HG03025 (cell line): ENCODE measurements around the gene THADA.

Experiments used
- ATAC-seq: cut with Tn5 transposase; IDR thresholded peaks from one replicate; pipeline ENCODE4 v1.9.1; 2021; ENCODE audit warnings: mild to moderate bottlenecking, moderate library complexity; ENCODE audit not compliant: unreplicated experiment, low FRiP score

The THADA gene

DNA sequence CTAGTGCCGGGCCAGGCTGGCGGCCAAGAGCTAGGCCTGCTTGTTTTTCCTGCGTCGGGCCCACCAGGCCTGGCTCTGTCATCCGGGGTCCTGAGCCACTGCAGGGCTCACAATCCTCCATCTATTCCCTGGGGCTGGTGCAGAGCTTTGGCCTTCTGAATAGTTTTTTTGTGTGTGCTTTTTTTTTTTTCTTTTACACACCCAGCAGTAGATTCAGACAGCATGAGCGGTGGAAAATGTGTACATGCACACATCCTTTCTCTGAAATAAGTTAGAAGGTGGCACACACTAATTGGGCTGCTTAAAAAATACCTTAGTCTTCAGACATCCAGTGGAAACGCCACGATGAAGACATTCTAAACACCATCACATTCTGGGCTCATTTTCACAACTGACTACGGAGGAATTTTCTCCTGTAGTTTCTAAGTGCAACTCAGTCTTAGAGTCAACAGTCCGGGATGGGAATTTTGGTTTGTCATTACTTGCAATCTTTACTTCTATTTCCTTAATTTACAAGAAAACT, 375.5 kb downstream of the THADA start:
- ATAC-seq = no peak

DNA sequence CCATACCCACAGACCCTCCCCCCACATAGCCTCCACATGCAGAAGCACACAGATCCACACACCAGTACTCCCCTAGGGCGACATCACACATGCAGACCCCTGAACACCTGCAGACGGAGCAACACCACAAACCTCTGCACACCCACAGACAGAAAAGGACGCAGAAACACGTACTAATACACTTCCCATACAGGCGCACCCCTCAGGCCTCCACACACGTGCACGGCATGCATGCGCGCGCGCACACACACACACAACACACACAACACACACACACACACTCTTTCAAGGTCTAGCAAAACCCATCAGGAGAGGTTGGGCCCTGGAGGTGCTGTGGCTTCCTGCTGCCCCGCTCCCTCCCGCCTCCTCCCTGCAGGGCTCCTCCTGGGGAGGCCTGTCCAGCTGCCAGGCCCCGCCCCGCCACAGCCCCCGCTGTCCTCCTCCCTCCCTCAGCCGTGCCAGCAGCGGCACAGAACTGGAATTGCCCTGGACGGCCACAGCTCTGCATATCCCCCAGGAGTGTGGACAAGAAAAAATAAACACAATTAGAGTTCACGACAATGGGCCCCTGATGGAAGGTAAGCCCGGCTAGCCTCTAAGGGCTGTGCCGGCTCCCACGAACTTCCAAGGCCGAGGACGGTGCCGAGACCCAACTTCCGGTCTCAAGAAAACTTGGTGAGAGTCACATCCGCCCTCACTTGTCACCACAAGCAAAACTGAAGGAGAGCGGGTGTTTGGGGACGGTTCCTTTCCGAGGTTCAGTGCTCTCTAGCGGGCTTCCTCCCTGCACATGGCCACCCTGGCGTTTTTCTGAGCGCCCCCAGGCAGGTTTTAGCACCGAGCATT, 376.2 kb downstream of the THADA start:
- ATAC-seq = peak; percentile 46

- ATAC-seq = peak; percentile 37
Observed at GRCh38 chr2:43218702-43219382, 377.0 kb downstream of the THADA start.

GRCh38 chr2:43218155-43218701, 377.6 kb downstream of the THADA start:
- ATAC-seq = peak; percentile 7

DNA sequence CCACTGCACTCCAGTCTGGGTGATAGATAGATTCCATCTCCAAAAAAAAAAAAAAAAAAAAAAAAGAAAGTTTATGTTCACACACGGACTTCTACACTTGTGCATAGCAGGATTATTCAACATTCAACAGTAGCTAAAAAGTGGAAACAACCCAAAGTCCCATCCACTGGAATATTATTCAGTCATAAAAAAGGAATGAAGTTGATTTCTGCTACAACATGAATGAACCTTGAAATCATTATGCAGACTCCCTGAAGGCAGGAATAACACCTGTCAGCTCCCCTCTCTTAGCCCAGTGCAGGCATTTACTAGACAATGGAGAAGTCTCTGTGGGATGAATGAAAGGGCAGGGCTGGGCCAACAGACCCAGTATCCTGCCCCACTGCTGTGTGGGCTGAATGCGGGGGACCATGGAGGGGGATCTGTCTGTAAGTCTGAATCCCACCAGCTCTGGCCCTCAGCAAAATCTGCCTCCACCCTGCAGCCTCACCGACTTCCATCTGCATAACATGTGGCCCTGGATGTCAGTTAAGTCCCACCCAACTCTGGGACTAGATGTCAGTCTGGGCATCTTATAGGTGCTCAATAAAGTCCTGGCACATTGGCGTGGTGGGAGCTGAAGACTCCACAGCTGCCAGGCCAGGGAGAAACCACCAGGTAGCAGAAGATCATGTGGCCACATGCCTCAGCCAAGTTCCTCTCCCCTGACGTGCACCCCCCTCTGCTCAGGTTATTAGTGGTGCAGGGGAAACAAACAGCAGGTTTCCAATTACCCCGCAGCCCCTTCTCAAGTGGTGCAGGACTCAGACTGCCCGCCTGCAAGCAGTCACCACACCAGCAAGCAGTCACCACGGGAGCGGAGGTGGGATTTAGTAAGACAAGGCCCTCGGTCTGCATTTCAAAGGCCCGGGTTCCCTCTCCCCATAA, 378.3 kb downstream of the THADA start:
- no peak for ATAC-seq

DNA sequence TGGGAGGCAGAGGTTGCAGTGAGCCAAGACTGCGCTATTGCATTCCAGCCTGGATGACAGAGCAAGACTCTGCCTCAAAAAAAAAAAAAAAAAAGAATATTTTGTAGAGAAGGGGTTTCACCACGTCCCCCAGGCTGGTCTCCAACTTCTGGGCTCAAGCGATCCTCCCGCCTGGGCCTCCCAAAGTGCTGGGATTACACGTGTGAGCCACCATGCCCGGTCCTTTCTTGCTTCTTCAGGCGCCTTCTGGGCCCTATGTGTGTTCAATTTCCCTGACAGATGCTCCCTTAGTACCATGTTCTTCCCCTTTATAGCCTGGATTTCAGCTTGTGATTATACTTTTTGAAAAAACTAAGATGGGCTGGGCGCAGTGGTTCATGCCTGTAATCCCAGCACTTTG, 379.2 kb downstream of the THADA start:
- ATAC-seq = no peak

- no peak for ATAC-seq
Observed at GRCh38 chr2:43215673-43216255, 380.1 kb downstream of the THADA start.

- ATAC-seq = no peak
Observed at GRCh38 chr2:43214253-43214652, 381.6 kb downstream of the THADA start.

DNA sequence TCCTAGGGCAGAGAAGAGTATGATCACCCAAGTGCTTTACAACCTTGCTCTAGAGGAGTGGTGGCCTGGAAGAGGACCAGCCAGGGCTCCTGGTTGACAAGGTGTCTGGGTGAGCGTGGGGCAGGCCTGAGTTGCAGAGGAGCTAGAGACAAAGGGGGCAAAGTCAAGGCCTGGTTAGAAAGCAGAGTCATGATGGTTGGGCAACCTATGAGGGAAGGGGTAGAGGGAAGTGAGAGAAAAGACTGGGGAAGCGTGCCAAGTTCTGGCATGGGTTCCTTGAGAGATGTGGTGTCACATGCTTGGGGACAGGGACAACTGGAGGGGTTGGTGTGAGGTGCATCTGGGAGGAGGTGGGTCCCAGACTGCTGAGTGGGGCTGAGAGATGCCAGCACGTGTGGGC, 382.9 kb downstream of the THADA start:
- no peak for ATAC-seq

- ATAC-seq = no peak
Observed at GRCh38 chr2:43212216-43212835, 383.5 kb downstream of the THADA start.

- ATAC-seq = no peak
Observed at GRCh38 chr2:43210467-43211303, 385.2 kb downstream of the THADA start.

GRCh38 chr2:43210125-43210466, 385.7 kb downstream of the THADA start:
- ATAC-seq = no peak

DNA sequence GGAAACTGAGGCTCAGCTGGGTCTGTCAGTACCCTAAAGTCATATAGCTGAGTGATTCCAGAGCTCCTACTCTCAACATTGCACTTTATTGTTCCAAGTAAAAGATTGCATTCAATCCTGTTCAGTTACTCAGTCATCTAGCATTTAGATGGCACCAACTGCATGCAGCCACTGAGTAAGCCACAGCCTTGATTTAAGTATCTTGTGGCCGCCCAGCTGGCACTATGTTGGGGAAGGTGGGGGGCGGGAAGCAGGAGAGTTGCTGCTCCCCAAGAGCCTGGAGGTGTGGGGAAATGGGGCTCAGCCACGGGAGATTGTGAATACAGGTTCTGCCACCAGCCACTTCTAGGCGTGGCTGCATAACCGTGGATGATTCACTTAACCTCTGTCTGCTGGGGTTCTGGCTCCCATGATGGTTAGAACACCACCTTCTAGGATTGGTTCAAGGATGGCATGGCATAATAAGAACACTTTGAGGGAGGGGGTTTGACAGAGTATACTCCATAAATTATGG, 386.6 kb downstream of the THADA start:
- no peak for ATAC-seq

GRCh38 chr2:43207553-43208300, 388.1 kb downstream of the THADA start:
- ATAC-seq = no peak

- ATAC-seq = no peak
Observed at GRCh38 chr2:43206602-43207001, 389.2 kb downstream of the THADA start.

GRCh38 chr2:43203373-43203772, 392.5 kb downstream of the THADA start:
- no peak for ATAC-seq

DNA sequence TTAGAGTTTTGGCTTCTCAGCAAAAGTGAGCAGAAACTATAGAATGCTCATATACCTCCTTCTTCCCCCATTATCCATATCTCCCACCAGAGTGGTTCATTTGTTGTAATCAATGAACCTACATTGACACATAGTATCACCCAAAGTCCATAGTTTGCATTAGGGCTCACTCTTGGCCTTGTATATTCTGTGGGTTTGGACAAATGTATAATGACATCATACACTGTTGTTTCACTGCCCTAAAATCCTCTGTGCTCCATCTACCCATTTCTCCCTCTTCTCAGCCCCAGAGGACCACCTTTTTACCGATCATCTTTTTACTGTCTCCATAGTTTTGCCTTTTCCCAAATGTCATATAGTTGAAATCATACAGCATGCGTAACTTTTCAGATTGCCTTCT, 393.5 kb downstream of the THADA start:
- ATAC-seq = no peak

GRCh38 chr2:43201497-43201896, 394.3 kb downstream of the THADA start:
- ATAC-seq = no peak
